GM12891 (cell line): ENCODE results near the gene CD4.

ENCODE experiments used
- DNase-seq: peaks from one replicate; pipeline ENCODE4 v3.0.0; 2011; ENCODE audit warnings: low spot score; ENCODE audit not compliant: insufficient read length
- FAIRE-seq: peaks from 2 replicates; lab custom pipeline; 2011; peaks lifted over from hg19 to GRCh38; lab: Jason Lieb, UNC
- PAX5 ChIP-seq: IDR thresholded peaks from 2 replicates; pipeline ENCODE4 v1.6.1; 2011; ENCODE audit warnings: low read length, moderate library complexity, mild to moderate bottlenecking; ENCODE audit not compliant: insufficient read depth, severe bottlenecking
- POLR2A ChIP-seq: IDR thresholded peaks from 2 replicates; pipeline ENCODE4 v1.6.1; 2011; ENCODE audit warnings: low read depth, low read length, control low read depth
- POLR2AphosphoS5 ChIP-seq: IDR thresholded peaks from 2 replicates; pipeline ENCODE4 v1.6.1; 2011; ENCODE audit warnings: low read depth, low read length, control low read depth
- POU2F2 ChIP-seq: IDR thresholded peaks from 2 replicates; pipeline ENCODE4 v1.6.1; 2011; ENCODE audit warnings: low read depth, mild to moderate bottlenecking, control low read depth, low read length, moderate library complexity
- SPI1 ChIP-seq: IDR thresholded peaks from 2 replicates; pipeline ENCODE4 v1.6.1; 2011; ENCODE audit warnings: low read depth, low read length, control low read depth
- TAF1 ChIP-seq: IDR thresholded peaks from 2 replicates; pipeline ENCODE4 v1.6.1; 2011; ENCODE audit warnings: low read depth, low read length, control low read depth

The CD4 gene

DNA sequence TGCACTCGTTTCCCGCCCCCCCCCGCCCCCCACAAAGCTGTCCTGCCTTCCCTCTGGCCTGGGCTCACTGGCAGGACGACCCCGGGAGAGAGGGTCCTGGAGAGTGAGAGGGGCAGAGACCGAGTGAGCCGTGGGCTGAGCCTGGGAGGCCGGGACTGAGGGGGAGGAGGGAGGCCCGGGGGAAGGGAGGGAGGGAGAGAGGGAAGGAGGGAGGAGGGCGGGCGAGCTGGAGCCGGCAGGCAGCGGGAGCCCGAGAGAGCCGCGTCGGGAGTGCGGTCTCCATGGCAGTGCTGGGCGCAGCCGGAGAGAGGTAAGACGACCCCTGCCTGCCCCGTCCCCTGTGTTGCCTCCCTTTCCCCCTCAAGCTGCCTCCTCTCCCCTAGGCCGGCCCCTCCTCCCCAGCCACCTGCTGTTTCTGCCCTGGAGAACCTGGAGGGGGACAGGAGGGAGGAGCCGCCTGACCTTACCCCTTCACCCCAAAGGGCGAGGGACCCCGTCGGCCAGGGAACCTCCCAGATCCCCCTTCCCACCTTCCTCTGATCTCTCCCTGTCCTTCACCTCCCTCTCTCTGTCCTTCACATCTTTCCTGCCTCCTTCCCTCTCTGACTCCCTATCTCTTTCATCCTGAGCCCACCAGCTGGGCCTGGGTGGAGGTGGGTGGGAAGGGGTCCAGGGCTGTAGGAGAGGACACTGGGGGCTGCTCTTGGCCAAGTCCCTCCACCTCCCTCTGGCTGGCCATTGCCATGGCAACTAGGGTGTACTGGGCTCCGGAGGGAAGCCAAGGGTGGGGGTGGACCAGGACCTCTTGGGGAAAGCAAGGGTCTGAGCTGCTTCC lies 32.5 kb downstream of the CD4 start, which contains the start of gene GPR162:
GPR162 (plus strand) TSS at position 231 of the 835 bp plus-strand sequence. CDS start 2,078 bp downstream, outside the sequence.
- no peak for FAIRE-seq
- DNase-seq: no peak
- TF ChIP-seq SPI1 (no peak), POU2F2 (no peak), POLR2AphosphoS5 (no peak), PAX5 (no peak), TAF1 (no peak), POLR2A (no peak)

DNA sequence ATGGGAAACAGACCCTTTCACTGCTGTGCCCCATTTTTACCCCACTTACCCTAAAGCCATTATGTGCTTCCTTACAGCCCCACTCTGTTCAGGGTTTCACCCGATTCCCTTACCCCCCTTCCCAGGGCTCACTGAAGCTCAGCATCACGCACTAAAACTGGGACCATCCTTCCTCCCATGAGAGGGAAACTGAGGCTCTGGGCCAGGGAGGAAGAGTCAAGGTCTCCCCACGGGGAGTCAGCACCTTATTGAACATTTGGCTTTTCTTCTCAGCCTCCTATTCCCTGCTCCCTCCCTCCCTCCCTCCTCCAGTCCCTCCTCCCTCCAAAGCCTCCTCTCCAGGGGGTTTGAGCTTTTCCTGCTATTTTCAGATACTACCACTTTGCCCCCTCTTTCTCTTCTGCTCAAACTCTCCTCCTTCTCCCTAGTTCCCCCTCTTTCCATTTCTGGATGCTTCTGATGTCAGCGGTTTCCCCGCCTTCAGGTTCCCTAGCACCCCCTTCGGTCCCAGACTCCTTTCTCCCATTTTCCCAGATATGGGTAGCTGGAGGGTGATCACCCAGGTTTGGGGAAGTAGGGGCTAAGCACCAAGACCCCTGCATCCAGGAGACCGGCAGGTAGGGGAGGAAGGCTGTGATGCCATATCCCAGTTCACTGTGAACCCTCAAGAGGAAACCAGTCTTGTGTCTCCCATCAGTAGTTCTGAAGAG lies 33.3 kb downstream of the CD4 start:
- TF ChIP-seq TAF1 (no peak), SPI1 (no peak), PAX5 (no peak), POU2F2 (no peak), POLR2A (no peak), POLR2AphosphoS5 (no peak)
- FAIRE-seq (no peak), DNase-seq (no peak)

DNA sequence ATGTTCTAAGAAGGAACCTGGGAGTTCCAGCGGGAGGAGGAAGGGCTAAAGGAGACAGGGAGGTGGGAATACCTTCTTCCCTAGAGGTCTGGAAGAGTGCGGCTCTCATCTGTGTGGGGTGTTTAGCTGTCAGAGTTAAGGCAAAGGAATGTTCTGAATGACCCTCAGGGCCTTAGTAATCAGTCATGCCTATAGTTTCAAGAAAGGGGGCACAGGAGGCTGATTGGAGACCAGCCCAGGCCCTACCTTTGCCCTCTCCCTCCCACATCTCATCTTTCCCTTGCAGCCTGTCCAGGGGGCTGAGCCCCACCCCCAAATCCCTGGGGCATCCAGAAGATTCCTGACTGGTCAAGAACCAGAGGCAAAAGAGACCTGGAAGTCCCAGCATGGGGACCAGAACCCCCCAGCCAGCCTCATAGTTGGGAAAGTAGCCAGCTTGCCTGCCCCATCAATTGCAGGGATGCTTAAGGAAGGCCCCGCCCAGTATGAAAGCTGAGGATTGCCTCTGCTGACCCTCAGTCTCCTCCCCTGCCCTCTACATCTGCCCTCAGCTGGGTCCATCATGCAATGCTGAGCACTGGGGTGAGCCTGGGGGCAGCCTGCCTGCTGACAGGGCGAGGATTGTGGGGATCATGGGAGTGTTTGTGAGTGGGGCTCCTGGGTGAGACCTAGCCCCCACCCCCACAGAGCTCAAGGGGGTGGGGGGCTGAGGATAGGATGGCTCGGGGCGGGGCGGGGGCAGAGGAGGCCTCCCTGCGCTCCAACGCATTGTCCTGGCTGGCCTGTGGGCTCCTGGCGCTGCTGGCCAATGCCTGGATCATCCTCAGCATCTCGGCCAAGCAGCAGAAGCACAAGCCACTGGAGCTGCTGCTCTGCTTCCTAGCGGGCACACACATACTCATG lies 34.1 kb downstream of the CD4 start:
- no peak for TF ChIP-seq POLR2A
- TF ChIP-seq POU2F2: no peak
- TF ChIP-seq SPI1: no peak
- TF ChIP-seq TAF1: no peak
- no peak for TF ChIP-seq PAX5
- no peak for TF ChIP-seq POLR2AphosphoS5
- FAIRE-seq: no peak
- DNase-seq: no peak

DNA sequence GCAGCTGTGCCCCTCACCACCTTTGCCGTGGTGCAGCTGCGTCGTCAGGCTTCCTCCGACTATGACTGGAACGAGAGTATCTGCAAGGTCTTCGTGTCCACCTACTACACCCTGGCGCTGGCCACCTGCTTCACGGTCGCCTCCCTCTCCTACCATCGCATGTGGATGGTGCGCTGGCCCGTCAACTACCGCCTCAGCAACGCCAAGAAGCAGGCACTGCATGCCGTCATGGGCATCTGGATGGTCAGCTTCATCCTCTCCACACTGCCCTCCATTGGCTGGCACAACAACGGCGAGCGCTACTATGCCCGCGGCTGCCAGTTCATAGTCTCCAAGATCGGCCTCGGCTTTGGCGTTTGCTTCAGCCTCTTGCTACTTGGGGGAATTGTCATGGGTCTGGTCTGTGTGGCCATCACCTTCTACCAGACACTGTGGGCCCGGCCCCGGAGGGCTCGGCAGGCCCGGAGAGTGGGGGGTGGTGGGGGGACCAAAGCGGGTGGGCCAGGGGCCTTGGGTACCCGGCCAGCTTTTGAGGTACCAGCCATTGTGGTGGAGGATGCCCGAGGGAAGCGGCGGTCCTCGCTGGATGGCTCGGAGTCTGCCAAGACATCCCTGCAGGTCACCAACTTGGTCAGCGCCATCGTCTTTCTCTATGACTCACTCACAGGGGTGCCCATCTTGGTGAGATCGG lies 34.9 kb downstream of the CD4 start:
- TF ChIP-seq POU2F2 (no peak), POLR2AphosphoS5 (no peak), SPI1 (no peak), POLR2A (no peak), PAX5 (no peak), TAF1 (no peak)
- no peak for FAIRE-seq
- no peak for DNase-seq

DNA sequence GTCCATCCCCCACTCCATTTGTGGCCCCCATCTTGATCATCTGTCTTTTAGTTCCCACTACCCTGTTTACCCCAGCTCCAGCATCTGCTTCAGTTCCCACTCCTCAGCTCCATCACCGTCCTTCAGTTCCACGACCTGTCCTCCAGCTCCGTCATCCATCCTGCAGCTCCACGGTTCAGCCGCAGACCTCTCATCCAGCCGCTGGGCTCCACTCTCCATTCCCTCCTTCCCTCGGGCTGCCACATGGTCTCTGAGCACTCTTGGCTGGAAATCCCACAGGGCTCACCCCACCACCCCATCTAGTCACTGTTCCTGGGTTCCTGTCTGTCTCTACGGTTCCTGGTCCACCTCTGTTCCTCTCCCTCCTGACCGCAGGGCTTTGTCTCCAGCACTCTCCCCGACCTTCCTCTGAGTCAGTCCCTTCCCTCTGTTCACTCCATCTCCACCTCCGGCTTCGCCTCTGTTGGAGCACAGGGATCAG lies 35.6 kb downstream of the CD4 start:
- TF ChIP-seq SPI1 (no peak), POLR2AphosphoS5 (no peak), PAX5 (no peak), TAF1 (no peak), POU2F2 (no peak), POLR2A (no peak)
- FAIRE-seq (no peak), DNase-seq (no peak)

DNA sequence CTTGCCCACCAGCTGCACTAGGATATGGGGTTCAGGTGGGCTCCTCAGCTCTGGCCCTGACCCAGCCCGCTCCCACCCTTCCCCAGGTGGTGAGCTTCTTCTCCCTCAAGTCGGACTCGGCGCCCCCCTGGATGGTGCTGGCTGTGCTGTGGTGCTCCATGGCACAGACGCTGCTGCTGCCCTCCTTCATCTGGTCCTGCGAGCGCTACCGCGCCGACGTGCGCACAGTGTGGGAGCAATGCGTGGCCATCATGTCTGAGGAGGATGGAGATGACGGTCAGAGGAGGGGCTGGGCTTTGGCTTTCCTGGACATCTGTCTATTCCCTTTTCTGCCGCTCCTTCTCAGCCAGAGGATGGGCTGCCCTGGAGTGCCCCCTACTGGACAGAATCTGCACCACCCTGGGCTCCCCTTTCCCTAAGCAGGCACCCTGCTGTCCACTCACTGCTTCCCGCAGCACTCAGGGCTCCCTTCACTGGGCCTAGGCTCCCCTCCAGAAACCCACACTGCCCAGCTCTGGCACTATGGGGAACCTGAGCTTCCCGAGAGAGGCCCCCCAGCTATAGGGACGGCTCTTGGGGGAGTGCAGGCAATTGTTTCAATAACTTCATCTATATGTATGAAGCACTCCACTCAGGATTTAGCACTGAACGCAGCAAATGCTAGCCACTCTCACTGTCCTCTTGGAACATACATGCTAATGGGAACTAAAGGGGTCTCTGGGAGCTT lies 36.2 kb downstream of the CD4 start:
- DNase-seq: peak; percentile 89
- no peak for TF ChIP-seq POU2F2
- no peak for TF ChIP-seq SPI1
- TF ChIP-seq TAF1: no peak
- peak; percentile 80 for FAIRE-seq

DNA sequence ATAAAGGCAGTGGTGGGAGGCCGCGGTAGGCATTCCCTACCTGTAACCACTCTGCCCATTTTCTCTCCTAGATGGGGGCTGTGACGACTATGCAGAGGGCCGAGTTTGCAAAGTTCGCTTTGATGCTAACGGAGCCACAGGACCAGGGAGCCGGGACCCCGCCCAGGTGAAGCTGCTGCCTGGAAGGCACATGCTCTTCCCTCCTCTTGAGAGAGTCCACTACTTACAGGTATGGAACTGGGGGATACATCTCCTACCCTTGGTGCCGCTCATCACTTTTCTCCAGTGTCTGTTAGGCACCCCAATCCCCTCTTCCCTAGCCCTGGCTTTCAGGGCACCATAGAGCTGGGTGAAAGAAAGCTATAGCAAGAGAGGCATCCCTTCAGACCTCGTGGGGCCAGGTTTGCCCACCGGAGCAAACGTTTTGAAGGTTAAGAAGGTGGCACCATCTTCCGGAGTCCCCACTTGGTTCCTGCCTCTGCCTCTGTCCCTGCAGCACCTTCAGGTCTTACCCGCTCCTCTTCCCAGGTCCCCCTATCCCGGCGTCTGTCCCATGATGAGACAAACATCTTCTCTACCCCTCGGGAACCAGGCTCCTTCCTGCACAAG lies 36.9 kb downstream of the CD4 start:
- FAIRE-seq (no peak), DNase-seq (no peak)
- TF ChIP-seq POLR2A (no peak), SPI1 (no peak), POU2F2 (no peak), PAX5 (no peak), POLR2AphosphoS5 (no peak), TAF1 (no peak)

DNA sequence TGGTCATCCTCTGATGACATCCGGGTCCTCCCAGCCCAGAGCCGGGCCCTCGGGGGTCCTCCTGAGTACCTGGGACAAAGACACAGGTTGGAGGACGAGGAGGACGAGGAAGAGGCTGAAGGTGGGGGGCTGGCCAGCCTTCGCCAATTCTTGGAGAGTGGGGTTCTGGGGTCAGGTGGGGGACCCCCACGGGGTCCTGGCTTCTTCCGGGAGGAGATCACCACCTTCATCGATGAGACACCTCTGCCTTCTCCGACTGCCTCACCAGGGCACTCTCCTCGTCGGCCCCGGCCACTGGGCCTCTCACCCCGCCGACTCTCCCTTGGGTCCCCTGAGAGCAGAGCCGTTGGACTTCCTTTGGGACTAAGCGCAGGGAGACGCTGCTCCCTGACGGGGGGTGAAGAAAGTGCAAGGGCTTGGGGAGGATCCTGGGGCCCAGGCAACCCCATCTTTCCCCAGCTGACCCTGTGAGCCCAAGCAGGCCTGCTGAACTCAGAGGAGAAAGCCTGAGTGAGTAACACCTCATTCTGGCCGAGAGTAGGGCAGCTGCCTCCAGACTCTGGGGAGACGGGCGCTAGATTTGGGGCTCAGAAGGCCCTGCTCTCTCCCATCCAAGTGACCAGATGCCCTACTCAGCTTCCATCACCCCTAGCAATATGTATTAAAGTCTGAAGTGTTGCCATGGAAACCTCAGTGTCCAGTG lies 37.6 kb downstream of the CD4 start:
- FAIRE-seq (no peak), DNase-seq (no peak)

More for the DNA sequence above, 37.6 kb downstream of the CD4 start:
- TF ChIP-seq POLR2AphosphoS5 (no peak), TAF1 (no peak), PAX5 (no peak), SPI1 (no peak), POLR2A (no peak), POU2F2 (no peak)
